ENCODE measurements around the gene ZNF385C.

The ZNF385C gene

DNA sequence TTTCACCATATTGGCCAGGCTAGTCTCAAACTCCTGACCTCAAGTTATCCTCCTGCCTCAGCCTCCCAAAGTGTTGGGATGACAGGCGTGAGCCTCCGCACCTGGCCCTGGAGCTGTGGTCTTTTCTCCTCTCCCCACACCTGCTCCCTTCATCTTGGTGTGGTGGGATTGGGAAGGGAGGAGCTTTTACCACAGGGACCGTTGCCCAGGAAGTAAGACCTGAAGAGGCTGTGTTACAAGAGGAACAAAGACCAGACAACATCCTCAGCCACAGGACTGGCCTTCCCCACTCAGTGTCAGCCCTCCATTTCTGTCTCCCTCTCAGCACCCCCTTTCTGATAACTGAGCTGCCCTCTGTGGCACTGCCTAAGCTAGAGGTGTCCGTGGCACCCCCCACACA lies 38.5 kb downstream of the ZNF385C start:
- in situ Hi-C loops (cut with MboI; ENCODE audit: low sequenced_read_pairs, unreplicated experiment): no loop called here
- TF ChIP-seq, protein P1, sequence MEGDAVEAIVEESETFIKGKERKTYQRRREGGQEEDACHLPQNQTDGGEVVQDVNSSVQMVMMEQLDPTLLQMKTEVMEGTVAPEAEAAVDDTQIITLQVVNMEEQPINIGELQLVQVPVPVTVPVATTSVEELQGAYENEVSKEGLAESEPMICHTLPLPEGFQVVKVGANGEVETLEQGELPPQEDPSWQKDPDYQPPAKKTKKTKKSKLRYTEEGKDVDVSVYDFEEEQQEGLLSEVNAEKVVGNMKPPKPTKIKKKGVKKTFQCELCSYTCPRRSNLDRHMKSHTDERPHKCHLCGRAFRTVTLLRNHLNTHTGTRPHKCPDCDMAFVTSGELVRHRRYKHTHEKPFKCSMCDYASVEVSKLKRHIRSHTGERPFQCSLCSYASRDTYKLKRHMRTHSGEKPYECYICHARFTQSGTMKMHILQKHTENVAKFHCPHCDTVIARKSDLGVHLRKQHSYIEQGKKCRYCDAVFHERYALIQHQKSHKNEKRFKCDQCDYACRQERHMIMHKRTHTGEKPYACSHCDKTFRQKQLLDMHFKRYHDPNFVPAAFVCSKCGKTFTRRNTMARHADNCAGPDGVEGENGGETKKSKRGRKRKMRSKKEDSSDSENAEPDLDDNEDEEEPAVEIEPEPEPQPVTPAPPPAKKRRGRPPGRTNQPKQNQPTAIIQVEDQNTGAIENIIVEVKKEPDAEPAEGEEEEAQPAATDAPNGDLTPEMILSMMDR (IDR thresholded peaks at IDR 0.05; ENCODE audit: borderline replicate concordance, control extremely low read depth, extremely low read depth, insufficient read depth, missing control alignments): no peak
- no peak for DNase-seq (ENCODE audit: low spot score)

DNA sequence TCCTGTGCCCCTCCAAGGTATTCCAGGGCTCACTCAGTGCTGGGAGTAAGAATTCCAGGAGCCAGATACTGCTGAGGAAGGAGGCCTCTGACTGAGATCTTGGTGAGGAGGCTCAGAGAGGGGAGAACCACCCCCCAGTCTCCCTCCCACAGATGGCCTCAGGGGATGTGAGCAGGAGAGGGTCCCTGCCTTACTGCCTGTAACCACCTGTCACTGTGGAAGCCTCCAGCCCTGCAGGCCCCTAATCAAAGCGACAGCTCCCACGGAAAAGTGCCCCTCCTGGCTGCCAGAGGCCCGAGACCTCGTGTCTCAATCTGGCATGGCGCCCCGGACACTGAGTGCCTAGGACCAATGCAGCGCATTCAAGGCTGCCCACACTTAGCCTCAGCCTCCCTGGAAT lies 40.2 kb downstream of the ZNF385C start:
- DNase-seq (ENCODE audit: low spot score): no peak
- in situ Hi-C loops (cut with MboI; ENCODE audit: low sequenced_read_pairs, unreplicated experiment): no loop called here
- TF ChIP-seq, protein P1 (IDR thresholded peaks at IDR 0.05; ENCODE audit: borderline replicate concordance, control extremely low read depth, extremely low read depth, insufficient read depth, missing control alignments): no peak

DNA sequence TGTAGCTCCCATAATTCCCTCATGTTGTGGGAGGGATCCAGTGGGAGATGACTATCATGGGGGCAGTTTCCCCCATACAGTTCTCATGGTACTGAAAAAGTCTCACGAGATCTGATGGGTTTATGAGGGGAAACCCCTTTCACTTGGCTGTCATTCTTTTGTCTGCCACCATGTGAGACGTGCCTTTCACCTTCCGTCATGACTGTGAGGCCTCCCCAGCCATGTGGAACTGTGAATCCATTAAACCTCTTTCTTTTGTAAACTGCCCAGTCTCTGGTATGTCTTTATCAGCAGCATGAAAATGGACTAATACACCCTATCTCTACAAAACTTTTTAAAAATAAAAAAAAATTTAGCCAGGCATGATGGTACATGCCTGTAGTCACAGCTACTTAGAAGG lies 41.6 kb downstream of the ZNF385C start:
- TF ChIP-seq, protein P1 (IDR thresholded peaks at IDR 0.05; ENCODE audit: borderline replicate concordance, control extremely low read depth, extremely low read depth, insufficient read depth, missing control alignments): no peak
- no peak for DNase-seq (ENCODE audit: low spot score)
- in situ Hi-C loops (cut with MboI; ENCODE audit: low sequenced_read_pairs, unreplicated experiment): no loop called here

DNA sequence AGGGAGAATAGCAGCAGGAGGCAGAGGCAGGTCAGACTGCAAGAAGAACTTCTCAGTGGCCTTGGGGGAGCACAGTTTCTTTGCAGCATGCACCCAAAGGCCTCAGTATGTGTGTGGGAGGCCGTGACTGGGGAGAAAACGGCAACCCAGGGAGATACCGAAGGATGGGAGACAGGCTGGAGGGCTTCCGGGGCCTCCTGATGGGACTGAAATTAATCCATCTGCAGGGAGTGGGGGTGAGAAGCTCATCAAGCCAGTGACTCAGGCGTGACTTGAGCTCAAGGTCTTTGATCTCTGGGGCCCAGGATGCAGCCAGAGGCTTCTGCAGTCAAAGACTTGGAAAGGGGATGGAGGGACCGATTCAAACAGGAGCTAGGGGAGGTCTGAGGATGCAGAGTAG lies 42.8 kb downstream of the ZNF385C start:
- TF ChIP-seq, protein P1 (IDR thresholded peaks at IDR 0.05; ENCODE audit: borderline replicate concordance, control extremely low read depth, extremely low read depth, insufficient read depth, missing control alignments): no peak
- no peak for DNase-seq (ENCODE audit: low spot score)
- in situ Hi-C loops (cut with MboI; ENCODE audit: low sequenced_read_pairs, unreplicated experiment): no loop called here

DNA sequence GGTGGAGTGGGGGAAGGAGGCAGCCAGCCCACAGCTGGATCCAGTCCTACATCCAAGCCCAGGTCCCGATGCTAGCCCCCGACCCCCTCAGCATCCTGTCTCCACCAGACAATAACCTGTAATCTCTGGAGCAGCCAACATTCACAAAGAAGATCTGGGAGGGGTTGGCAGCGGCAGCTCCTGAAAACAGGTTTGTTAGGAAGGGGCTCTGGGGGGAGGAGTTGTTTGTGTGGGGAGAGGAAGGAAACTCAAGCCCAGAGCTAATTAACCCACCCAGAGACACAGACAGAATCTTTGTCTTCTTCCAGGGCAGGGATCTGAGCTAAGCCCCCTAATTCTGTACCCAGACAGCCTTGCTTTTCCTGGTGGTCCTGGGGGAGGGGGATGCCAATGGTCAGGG lies 43.2 kb downstream of the ZNF385C start:
- TF ChIP-seq, protein P1 (IDR thresholded peaks at IDR 0.05; ENCODE audit: borderline replicate concordance, control extremely low read depth, extremely low read depth, insufficient read depth, missing control alignments): no peak
- in situ Hi-C loops (cut with MboI; ENCODE audit: low sequenced_read_pairs, unreplicated experiment): no loop called here
- DNase-seq (ENCODE audit: low spot score): no peak

DNA sequence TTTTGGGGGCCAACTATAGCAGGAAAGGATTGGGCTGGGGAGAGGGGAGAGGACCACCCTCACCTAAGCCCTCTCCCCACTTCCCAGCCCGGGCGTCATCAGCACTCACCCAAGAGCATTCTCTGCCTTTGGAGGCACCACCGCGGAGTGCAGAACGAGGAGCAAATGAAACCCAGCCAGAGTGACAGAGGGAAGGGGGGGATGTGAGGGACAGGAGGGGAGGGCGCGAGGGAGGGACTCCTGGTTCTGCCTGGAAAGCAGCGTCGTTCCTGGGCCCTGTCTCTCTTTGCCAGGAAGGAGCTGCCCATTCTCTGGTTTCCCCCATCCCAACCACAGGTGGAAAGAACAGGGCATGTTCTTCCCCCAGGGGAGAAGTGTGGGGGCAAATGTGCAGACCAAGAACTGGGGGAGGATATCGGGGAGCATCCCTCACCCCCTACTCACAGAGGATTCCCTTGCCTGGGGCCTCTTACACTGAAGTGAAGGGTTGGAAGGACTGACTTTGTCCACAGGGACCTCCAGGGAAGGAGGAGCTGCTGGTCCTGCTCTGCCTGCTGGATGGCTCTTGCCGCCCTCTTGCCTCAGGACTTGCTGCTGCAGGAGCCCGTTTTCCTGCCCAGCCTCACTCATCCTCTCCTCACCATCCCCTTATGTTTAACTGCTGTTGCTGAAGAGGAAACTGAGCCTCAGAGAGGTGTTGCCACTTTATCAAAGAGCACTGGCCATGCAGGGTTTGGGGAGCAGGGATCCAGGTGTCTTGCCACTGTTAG lies 44.4 kb downstream of the ZNF385C start:
- TF ChIP-seq, protein P1 (IDR thresholded peaks at IDR 0.05; ENCODE audit: borderline replicate concordance, control extremely low read depth, extremely low read depth, insufficient read depth, missing control alignments): no peak
- in situ Hi-C loops (cut with MboI; ENCODE audit: low sequenced_read_pairs, unreplicated experiment): no loop called here
- DNase-seq (ENCODE audit: low spot score): no peak
